ENCODE results near the gene OR52K2. TPM values are rescaled to one million over a fixed set of nuclear protein-coding genes. Genes with fewer than 3 reads are reported as not detected.
"Not testable (repeated sequence)": the region's sequence is repeated elsewhere in the genome, so short reads cannot be mapped to it uniquely, and the experiment has no call there.

Gene OR52K2
- total RNA-seq, 1 experiment from 2014 or later: not detected

GRCh38 chr11:4467811-4468606, 18.9 kb downstream of the OR52K2 start:
- DNase-seq (ENCODE audit: low spot score): no peak
- in situ Hi-C loops (cut with HindIII; ENCODE audit: low sequenced_read_pairs): no loop called here

- in situ Hi-C loops (cut with HindIII; ENCODE audit: low sequenced_read_pairs): no loop called here
- DNase-seq (ENCODE audit: low spot score): no peak
Observed at GRCh38 chr11:4479644-4480043, 30.5 kb downstream of the OR52K2 start.

GRCh38 chr11:4480577-4481239, 31.6 kb downstream of the OR52K2 start:
- no peak for DNase-seq (ENCODE audit: low spot score)
- in situ Hi-C loops (cut with HindIII; ENCODE audit: low sequenced_read_pairs): no loop called here

GRCh38 chr11:4481240-4481582, 32.1 kb downstream of the OR52K2 start:
- DNase-seq (ENCODE audit: low spot score): no peak
- in situ Hi-C loops (cut with HindIII; ENCODE audit: low sequenced_read_pairs): no loop called here

GRCh38 chr11:4482445-4482844, 33.4 kb downstream of the OR52K2 start, which contains the start of gene OR52K1:
TSS of gene OR52K1 (plus strand) at chr11:4482646. CDS start at chr11:4488901, 6,255 bp downstream.
- DNase-seq (ENCODE audit: low spot score): no peak
- in situ Hi-C loops (cut with HindIII; ENCODE audit: low sequenced_read_pairs): no loop called here

GRCh38 chr11:4484310-4484709, 35.2 kb downstream of the OR52K2 start:
- DNase-seq (ENCODE audit: low spot score): no peak
- in situ Hi-C loops (cut with HindIII; ENCODE audit: low sequenced_read_pairs): no loop called here

GRCh38 chr11:4491405-4491804, 42.3 kb downstream of the OR52K2 start:
- in situ Hi-C loops (cut with HindIII; ENCODE audit: low sequenced_read_pairs); DNase-seq (ENCODE audit: low spot score): not testable (repeated sequence)

GRCh38 chr11:4491878-4492606, 42.9 kb downstream of the OR52K2 start:
- in situ Hi-C loops (cut with HindIII; ENCODE audit: low sequenced_read_pairs): no loop called here
- no peak for DNase-seq (ENCODE audit: low spot score)

GRCh38 chr11:4493480-4493818, 44.4 kb downstream of the OR52K2 start:
- DNase-seq (ENCODE audit: low spot score): no peak
- in situ Hi-C loops (cut with HindIII; ENCODE audit: low sequenced_read_pairs): no loop called here

GRCh38 chr11:4495487-4495886, 46.4 kb downstream of the OR52K2 start:
- in situ Hi-C loops (cut with HindIII; ENCODE audit: low sequenced_read_pairs): no loop called here
- DNase-seq (ENCODE audit: low spot score): no peak

- no peak for DNase-seq (ENCODE audit: low spot score)
- in situ Hi-C loops (cut with HindIII; ENCODE audit: low sequenced_read_pairs): no loop called here
Observed at GRCh38 chr11:4495986-4496385, 46.9 kb downstream of the OR52K2 start.

- peak; percentile 1 for DNase-seq (ENCODE audit: low spot score)
- in situ Hi-C loops (cut with HindIII; ENCODE audit: low sequenced_read_pairs): no loop called here
Observed at GRCh38 chr11:4496557-4497248, 47.6 kb downstream of the OR52K2 start.

Other genes starting within 250 kb of the OR52K2 start
- gene OR52B4, start 80.9 kb upstream of the OR52K2 start, total RNA-seq (2014; rRNA removed; shearing (Covaris generic)): not detected in 2 replicates
- 14.5 and 20.7 TPM in 2 replicates for gene TRIM21, start 55.6 kb upstream of the OR52K2 start, total RNA-seq (2014; rRNA removed; shearing (Covaris generic))
- gene OR52K1, start 33.4 kb downstream of the OR52K2 start, total RNA-seq (2014; rRNA removed; shearing (Covaris generic)): not detected in 2 replicates
- not detected in 2 replicates for gene OR52M1, start 95.9 kb downstream of the OR52K2 start, total RNA-seq (2014; rRNA removed; shearing (Covaris generic))
- gene OR52I2, start 132.4 kb downstream of the OR52K2 start, total RNA-seq (2014; rRNA removed; shearing (Covaris generic)): not detected in 2 replicates
- not detected in 2 replicates for gene OR52I1, start 144.7 kb downstream of the OR52K2 start, total RNA-seq (2014; rRNA removed; shearing (Covaris generic))
- 9.2 and 33.6 TPM in 2 replicates for gene TRIM68, start 158.9 kb downstream of the OR52K2 start, total RNA-seq (2014; rRNA removed; shearing (Covaris generic))
- not detected in 2 replicates for gene OR51D1, start 188.2 kb downstream of the OR52K2 start, total RNA-seq (2014; rRNA removed; shearing (Covaris generic))
- gene OR51E1, start 194.7 kb downstream of the OR52K2 start, total RNA-seq (2014; rRNA removed; shearing (Covaris generic)): not detected in 2 replicates
- gene OR51E2, start 248.6 kb downstream of the OR52K2 start, total RNA-seq (2014; rRNA removed; shearing (Covaris generic)): not detected in 2 replicates